Activated CD4-positive, alpha-beta T cell treated with anti-CD3 and anti-CD28 coated beads for 36 hours (primary cell): Measurements from ENCODE around the gene MOB3B. TPM values are rescaled to one million over a fixed set of nuclear protein-coding genes. Genes with fewer than 3 reads are reported as not detected.

Source experiments
- ATAC-seq: fragments of 200-7000 bp; cut with Tn5 transposase; one replicate; pipeline ENCODE4 v1.10.0; 2021; ENCODE audit warnings: mild to moderate bottlenecking, moderate library complexity
- CTCF ChIA-PET: fragments of 350-600 bp; sonication (Branson Sonifier 250); formaldehyde crosslinking; loops from one replicate; lab custom pipeline; 2021; ENCODE audit warnings: antibody characterized with exemption; lab: Charles Lee
- POLR2A ChIA-PET: fragments of 350-600 bp; sonication (Branson Sonifier 250); formaldehyde crosslinking; loops from one replicate; lab custom pipeline; 2021; ENCODE audit warnings: antibody characterized with exemption, inconsistent platforms; lab: Charles Lee
- DNase-seq: peaks from one replicate; pipeline ENCODE4 v3.0.0-alpha.2; 2020
- H3K27ac Mint-ChIP-seq: one replicate; pipeline ENCODE4 v1.8.0; 2021; ENCODE audit warnings: mixed read lengths
- H3K27me3 Mint-ChIP-seq: one replicate; pipeline ENCODE4 v1.8.0; 2021; ENCODE audit warnings: mixed read lengths
- H3K36me3 Mint-ChIP-seq: one replicate; pipeline ENCODE4 v1.8.0; 2021; ENCODE audit warnings: low read depth, mixed read lengths
- H3K4me1 Mint-ChIP-seq: one replicate; pipeline ENCODE4 v1.8.0; 2021; ENCODE audit warnings: mixed read lengths
- H3K4me3 Mint-ChIP-seq: one replicate; pipeline ENCODE4 v1.8.0; 2021; ENCODE audit warnings: mild to moderate bottlenecking, moderate library complexity, mixed read lengths
- H3K9me3 Mint-ChIP-seq: one replicate; pipeline ENCODE4 v1.8.0; 2021; ENCODE audit warnings: low read depth, mixed read lengths
- intact Hi-C, 2 experiments: fragments of 100-400 bp; cut with DNase I in 1 of 2; cut with micrococcal nuclease in 1 of 2; formaldehyde crosslinking; loops; one replicate each; pipeline versions ENCODE4 v1.14.2 to v1.15.1; 2022 to 2024; cut with DNase I, micrococcal nuclease
- total RNA-seq, 2 experiments: library from RNA; stranded (reverse); gene quantifications; one replicate each; pipeline ENCODE4 v1.2.3, GENCODE V29; 2021

Gene MOB3B
- total RNA-seq, 2 experiments from 2014 or later: 0.80 to 0.88 TPM

GRCh38 chr9:27445057-27445595 lies 84.5 kb downstream of the MOB3B start:
- intact Hi-C loops: no loop called here
- peaks cover 8% of the 10 kb centered on the region for H3K4me1 Mint-ChIP-seq
- H3K4me3 Mint-ChIP-seq: no peak overlapping the region
- no peak overlapping the region for H3K27ac Mint-ChIP-seq
- H3K27me3 Mint-ChIP-seq: no peaks in the 10 kb centered on the region
- ATAC-seq (no peak), DNase-seq (no peak)
- ChIA-PET POLR2A (no interaction called here), CTCF (no interaction called here)
- H3K9me3 Mint-ChIP-seq: peaks cover 4% of the 10 kb centered on the region
- peaks cover 2% of the 10 kb centered on the region for H3K36me3 Mint-ChIP-seq

- DNase-seq (no peak), ATAC-seq (no peak)
- Mint-ChIP-seq H3K4me3 (no peak overlapping the region), H3K27me3 (no peaks in the 10 kb centered on the region), H3K36me3 (no peaks in the 10 kb centered on the region), H3K4me1 (peaks cover 6% of the 10 kb centered on the region), H3K27ac (no peak overlapping the region), H3K9me3 (no peaks in the 10 kb centered on the region)
- CTCF ChIA-PET: interaction anchor here (0.9 to 1.0 kb wide), 2 partner anchors 12 to 19 kb away, joined by 5 read pairs; no protein-coding TSS in a partner anchor
- intact Hi-C loops: no loop called here
- POLR2A ChIA-PET: no interaction called here
These were observed 87.2 kb downstream of the MOB3B start for GRCh38 chr9:27442464-27442863.

DNA sequence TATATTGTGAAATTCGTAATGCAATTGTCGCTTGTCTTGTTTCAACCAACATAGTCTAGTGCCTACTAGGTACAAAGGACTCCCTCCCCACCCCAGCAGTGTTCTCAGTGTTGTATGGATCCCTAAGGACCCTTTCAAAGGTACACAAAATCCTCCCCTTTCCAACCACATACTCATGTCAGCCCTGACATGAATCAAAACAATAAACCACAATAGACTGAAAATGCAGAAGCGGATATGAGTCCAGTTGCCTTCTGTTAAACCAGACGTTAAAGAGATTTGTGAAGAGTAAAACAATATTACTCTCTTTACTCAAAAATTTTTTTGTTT lies 87.9 kb downstream of the MOB3B start:
- H3K27ac Mint-ChIP-seq: no peak overlapping the region

DNA sequence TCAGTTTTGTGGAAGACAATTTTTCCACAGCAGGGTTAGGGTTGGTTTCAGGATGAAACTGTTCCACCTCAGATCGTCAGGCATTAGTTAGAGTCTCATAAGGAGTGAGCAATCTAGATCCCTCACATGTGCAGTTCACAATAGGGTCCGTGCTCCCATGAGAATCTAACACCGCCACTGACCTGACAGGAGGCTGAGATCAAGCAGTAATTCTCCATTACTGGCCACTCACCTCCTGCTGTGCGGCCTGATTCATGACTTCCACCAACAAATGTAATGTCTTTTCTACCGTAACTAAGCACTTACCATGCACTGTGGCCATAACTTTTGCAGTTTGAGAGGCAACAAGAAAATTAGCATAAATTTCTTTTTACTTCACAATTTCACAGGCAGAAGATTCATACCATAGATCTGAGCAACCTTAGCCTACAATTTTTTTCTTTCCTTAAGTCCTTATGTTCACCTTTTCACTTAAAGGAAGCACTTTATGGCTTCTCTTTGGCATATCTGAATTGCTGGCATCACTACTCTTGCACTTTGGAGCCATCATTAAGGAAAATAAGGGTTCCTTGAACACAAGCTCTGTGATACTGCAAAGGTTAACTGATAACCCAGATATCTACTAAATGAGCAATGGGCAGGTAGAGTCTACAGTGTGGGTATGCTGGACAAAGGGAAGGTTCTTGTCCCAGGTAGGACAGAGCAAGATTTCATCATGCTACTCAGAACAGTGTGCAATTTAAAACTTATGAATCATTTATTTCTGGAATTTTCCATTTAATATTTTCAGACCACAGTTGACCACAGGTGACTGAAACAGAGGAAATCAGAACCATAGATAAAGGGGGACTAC lies 88.5 kb downstream of the MOB3B start:
- no peaks in the 10 kb centered on the region for H3K36me3 Mint-ChIP-seq
- ATAC-seq: no peak
- no peaks in the 10 kb centered on the region for H3K9me3 Mint-ChIP-seq
- H3K27ac Mint-ChIP-seq: no peak overlapping the region
- H3K4me3 Mint-ChIP-seq: no peak overlapping the region
- DNase-seq: no peak
- CTCF ChIA-PET: no interaction called here
- intact Hi-C loops: no loop called here
- H3K4me1 Mint-ChIP-seq: peaks cover 6% of the 10 kb centered on the region
- POLR2A ChIA-PET: no interaction called here
- H3K27me3 Mint-ChIP-seq: no peaks in the 10 kb centered on the region

More for the DNA sequence above, 87.9 kb downstream of the MOB3B start:
- H3K27me3 Mint-ChIP-seq: no peaks in the 10 kb centered on the region
- H3K4me3 Mint-ChIP-seq: no peak overlapping the region
- ChIA-PET POLR2A (no interaction called here), CTCF (no interaction called here)
- intact Hi-C loops: no loop called here
- no peaks in the 10 kb centered on the region for H3K36me3 Mint-ChIP-seq
- no peaks in the 10 kb centered on the region for H3K9me3 Mint-ChIP-seq
- peaks cover 6% of the 10 kb centered on the region for H3K4me1 Mint-ChIP-seq
- ATAC-seq (no peak), DNase-seq (no peak)

GRCh38 chr9:27438522-27438921 lies 91.1 kb downstream of the MOB3B start:
- POLR2A ChIA-PET: no interaction called here
- no peak for ATAC-seq
- Mint-ChIP-seq H3K27ac (no peak overlapping the region), H3K4me3 (no peak overlapping the region), H3K27me3 (no peaks in the 10 kb centered on the region), H3K4me1 (peaks cover 6% of the 10 kb centered on the region), H3K9me3 (no peaks in the 10 kb centered on the region), H3K36me3 (no peaks in the 10 kb centered on the region)
- DNase-seq: no peak
- CTCF ChIA-PET: no interaction called here
- intact Hi-C loops: no loop called here

- Mint-ChIP-seq H3K27ac (no peak overlapping the region), H3K4me3 (no peak overlapping the region), H3K27me3 (no peaks in the 10 kb centered on the region), H3K4me1 (peaks cover 6% of the 10 kb centered on the region), H3K9me3 (no peaks in the 10 kb centered on the region), H3K36me3 (no peaks in the 10 kb centered on the region)
- ChIA-PET POLR2A (no interaction called here), CTCF (interaction anchor here (0.6 kb wide), 1 partner anchor 89 kb away, joined by 3 read pairs; no protein-coding TSS in a partner anchor)
- intact Hi-C loops: no loop called here
- no peak for ATAC-seq
- no peak for DNase-seq
These were observed 91.8 kb downstream of the MOB3B start for GRCh38 chr9:27437652-27438373.

- DNase-seq: no peak
- POLR2A ChIA-PET: no interaction called here
- ATAC-seq: no peak
- Mint-ChIP-seq H3K36me3 (no peaks in the 10 kb centered on the region), H3K4me3 (no peak overlapping the region), H3K27me3 (no peaks in the 10 kb centered on the region), H3K27ac (no peak overlapping the region), H3K4me1 (peaks cover 13% of the 10 kb centered on the region), H3K9me3 (no peaks in the 10 kb centered on the region)
- CTCF ChIA-PET: no interaction called here
- intact Hi-C loops: no loop called here
These were observed 93.4 kb downstream of the MOB3B start for GRCh38 chr9:27436234-27436633.

DNA sequence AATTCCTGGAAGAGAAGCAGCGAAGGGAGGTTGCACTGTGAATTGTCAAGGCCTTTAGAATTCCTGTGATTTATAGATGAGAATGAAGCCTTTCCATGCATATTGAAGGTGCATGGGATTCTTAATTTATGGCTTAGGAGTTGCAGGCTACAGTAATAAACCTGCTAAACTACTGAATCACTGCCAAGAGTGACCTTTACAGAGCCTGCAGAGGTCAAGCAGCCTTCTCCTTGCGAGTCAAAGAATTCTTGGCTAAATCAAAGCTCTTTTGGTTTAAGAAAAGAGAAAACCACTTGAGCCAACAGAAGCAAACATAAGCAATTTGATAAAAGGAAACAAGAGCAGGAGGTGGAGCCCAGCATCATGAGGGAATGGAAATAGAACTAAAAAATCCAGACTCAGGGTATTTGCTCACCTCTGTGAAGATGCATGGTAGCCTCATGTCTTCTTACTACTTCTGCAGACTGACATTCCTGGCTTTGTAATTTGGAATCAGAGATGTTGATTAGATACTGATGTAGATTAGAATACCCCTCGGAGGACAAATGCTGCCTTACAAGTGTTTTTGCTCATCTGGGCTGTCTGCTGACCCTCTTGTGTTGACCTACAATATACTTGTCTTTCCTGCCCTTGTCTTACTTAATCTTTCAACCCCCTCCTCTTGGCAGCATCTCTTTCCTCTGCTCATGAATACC lies 95.8 kb downstream of the MOB3B start:
- Mint-ChIP-seq H3K4me3 (no peak overlapping the region), H3K27ac (no peak overlapping the region), H3K27me3 (no peaks in the 10 kb centered on the region), H3K9me3 (no peaks in the 10 kb centered on the region), H3K36me3 (no peaks in the 10 kb centered on the region), H3K4me1 (peaks cover 8% of the 10 kb centered on the region)
- CTCF ChIA-PET: no interaction called here
- ATAC-seq (no peak), DNase-seq (no peak)
- POLR2A ChIA-PET: no interaction called here
- intact Hi-C loops: no loop called here

DNA sequence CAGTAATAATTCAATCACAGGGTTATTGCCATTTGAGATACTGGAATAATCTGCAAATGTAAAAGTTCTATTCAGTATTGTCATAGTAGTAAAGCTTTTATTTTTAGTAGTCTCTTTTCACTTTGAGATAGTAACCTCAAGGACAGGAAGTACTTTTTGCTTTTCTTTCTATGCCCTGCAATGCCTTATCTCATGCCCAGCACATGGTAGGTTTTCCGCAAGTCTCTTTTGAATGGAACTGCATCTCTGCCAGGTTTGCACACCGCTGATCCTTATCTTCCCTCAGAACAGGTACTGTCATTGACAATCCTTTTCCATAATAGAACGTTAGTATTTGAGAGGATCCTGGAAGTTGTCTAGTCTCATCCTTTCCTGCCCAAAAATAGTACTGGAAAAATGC lies 97.3 kb downstream of the MOB3B start:
- no peaks in the 10 kb centered on the region for H3K27me3 Mint-ChIP-seq
- no peak overlapping the region for H3K4me3 Mint-ChIP-seq
- no peak overlapping the region for H3K27ac Mint-ChIP-seq
- no peaks in the 10 kb centered on the region for H3K9me3 Mint-ChIP-seq
- DNase-seq (no peak), ATAC-seq (no peak)
- CTCF ChIA-PET: interaction anchor here (0.7 kb wide), 1 partner anchor 353 kb away, joined by 3 read pairs; no protein-coding TSS in a partner anchor
- intact Hi-C loops: no loop called here
- no peaks in the 10 kb centered on the region for H3K36me3 Mint-ChIP-seq
- POLR2A ChIA-PET: no interaction called here
- H3K4me1 Mint-ChIP-seq: peaks cover 8% of the 10 kb centered on the region

DNA sequence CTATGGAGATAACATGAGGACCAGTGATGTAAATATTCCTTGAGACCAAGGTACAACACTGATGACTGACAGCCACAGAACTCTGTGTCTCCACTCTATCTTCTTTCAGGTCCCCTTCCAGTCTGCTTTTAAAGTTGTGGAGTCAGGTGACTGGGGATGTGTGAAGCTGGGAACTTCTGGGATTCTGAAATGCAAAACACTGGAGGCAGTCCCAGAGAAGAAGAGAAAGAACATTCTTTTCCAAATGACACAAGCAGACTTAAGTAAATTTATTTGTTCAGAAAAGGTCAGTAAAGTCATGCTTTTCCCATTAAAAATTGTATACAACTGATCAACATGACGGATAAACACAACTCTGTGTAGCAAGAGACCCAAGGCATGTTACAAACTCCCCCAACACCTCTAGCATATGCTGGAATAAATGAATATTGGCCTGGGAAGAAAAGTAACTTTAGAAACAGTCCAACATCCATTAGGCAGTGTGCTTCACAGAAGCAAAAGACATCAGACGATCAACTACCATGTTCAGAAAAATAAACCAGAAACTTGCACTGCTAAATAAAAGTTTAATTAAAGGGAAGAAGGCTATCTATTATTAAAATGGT lies 98.0 kb downstream of the MOB3B start:
- no peak for ATAC-seq
- CTCF ChIA-PET: interaction anchor here (1.2 kb wide), 1 partner anchor 16 kb away, joined by 4 read pairs; no protein-coding TSS in a partner anchor
- Mint-ChIP-seq H3K36me3 (no peaks in the 10 kb centered on the region), H3K4me1 (peaks cover 8% of the 10 kb centered on the region), H3K27me3 (no peaks in the 10 kb centered on the region), H3K4me3 (no peak overlapping the region), H3K27ac (no peak overlapping the region), H3K9me3 (no peaks in the 10 kb centered on the region)
- no peak for DNase-seq
- POLR2A ChIA-PET: no interaction called here
- intact Hi-C loops: no loop called here
